Ishikawa (cell line): Measurements from ENCODE around the gene PACSIN1.

Experiments
- CREB1 ChIP-seq: IDR thresholded peaks from 2 replicates; pipeline ENCODE4 v1.6.1; 2012; ENCODE audit warnings: low read depth
- EP300 ChIP-seq: IDR thresholded peaks from 2 replicates; pipeline ENCODE4 v1.6.1; 2012; ENCODE audit warnings: borderline replicate concordance
- YY1 ChIP-seq: IDR thresholded peaks from 2 replicates; pipeline ENCODE4 v1.6.1; 2012; ENCODE audit warnings: low read depth

DNA sequence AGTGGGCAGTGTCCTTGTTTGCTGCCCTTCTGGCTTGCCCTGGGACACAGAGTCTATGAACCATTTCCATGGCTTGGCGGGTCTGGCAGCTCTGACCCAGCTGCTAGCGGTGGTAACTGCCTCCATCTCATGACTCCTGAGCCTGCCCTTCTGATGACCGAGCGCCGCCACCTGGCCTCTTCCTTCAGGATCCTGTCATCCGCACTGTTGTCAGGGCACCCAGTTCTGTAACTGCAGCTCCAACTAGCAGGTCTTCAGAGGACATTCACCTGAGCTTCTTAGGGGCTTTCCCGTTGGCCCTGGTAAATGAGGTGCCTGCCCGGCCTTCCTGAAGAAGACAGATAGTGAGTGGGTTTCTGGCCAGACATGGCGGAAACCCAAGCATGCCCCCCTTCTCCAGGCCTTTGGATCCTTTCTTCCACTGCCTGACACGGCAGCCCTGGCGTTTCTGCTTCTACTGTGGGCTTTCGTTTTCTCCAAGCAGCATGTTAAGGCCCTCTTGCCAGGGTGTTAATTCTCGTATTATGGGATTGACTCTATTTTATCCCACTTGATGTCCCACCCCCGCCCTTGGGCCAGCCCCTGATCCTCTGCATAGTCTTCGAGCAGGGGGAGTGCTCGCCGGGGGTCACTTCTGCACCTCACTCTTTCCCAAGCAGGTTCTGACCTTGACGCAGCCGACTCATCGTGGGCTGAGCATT is 24.7 kb downstream of the PACSIN1 start:
- no peak for TF ChIP-seq YY1
- TF ChIP-seq EP300 = no peak
- no peak for TF ChIP-seq CREB1
